ENCODE results near the gene TTC38.

The TTC38 gene

GRCh38 chr22:46280063-46280817, 12.4 kb downstream of the TTC38 start:
- DNase-seq = no peak

DNA sequence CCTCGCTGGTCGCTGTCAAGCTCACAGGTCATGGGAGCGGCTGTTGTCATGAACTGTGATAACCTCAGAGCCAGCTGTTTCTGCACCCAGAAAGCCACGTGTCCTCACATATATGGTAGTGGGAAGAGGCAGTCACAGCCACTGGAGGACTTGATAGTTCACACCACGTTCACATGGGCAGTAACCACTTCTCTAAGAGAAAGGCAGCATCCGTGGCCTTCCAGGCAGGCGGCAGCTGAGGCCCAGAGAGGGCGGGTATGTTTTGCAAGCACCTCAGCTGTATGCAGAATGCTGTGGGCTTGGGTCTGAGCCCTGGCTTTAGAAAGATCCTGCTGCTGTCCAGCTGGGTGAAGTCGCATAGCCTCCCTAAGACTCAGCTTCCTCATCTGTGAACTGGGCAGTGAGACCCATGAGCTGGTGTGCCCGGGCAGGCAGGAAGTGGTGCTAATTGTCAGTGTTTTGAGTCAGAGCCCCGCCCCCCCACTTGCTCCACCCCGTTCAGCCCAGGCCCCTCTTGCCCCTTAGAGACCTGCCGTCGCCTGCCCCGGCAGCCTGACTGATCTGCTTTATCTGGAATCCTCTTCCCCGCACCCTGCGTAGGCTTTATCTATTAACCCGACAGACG, 13.3 kb downstream of the TTC38 start:
- DNase-seq = no peak

- DNase-seq = no peak
Observed at GRCh38 chr22:46281866-46282678, 14.3 kb downstream of the TTC38 start.

GRCh38 chr22:46286006-46286405, 18.2 kb downstream of the TTC38 start:
- no peak for DNase-seq

- no peak for DNase-seq
Observed at GRCh38 chr22:46286941-46287872, 19.4 kb downstream of the TTC38 start.

- DNase-seq = no peak
Observed at GRCh38 chr22:46287873-46288751, 20.3 kb downstream of the TTC38 start.

DNA sequence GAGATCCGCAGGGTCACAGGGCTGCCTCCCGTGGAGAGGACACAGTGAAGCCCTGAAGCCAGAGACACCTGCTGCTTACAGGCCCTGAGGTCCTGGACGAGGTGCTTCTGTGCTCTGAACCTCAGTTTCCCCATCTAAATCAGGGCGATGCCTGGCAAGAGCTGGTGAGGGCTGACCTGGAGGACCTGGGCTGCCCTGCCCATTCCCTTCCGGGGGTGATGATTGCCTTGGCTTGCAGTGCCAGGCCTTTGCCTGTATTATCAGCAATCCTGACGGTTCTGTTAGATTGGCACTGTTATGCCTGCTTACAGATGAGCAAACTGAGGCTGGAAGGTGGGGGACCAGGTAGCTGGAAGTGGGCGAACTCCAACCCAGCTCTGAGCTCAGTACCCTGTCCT, 21.0 kb downstream of the TTC38 start:
- DNase-seq = no peak

DNA sequence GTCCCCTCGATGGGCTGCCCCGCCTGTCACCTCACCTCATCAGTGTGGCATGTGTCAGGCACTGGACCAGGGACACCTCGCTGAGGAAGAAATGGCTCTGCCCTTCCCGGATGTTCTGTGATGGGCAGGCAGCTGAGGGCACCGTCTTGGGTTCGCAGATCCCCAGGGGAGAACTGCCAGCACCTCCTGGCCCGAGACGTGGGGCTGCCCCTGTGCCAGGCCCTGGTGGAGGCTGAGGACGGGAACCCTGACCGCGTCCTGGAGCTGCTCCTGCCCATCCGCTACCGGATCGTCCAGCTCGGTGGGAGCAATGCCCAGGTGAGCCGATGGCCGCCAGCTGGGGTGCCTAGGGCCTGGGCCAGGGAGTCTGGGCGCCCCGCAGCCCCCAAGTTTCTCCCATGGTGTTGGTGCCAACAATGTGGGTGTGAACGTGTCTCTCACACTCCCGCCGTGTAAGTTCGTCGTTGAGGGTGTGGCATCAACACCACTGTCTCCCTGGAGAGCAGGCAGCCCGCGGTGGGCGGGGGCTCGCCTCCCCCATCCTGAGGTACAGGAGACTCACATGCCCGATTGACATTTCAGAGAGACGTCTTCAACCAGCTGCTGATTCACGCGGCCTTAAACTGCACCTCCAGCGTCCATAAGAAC, 21.6 kb downstream of the TTC38 start:
- DNase-seq = no peak

- peak; percentile 6 for DNase-seq
Observed at GRCh38 chr22:46290121-46290842, 22.5 kb downstream of the TTC38 start.

GRCh38 chr22:46290843-46291785, 23.3 kb downstream of the TTC38 start:
- no peak for DNase-seq

GRCh38 chr22:46292173-46292572, 24.4 kb downstream of the TTC38 start:
- DNase-seq = no peak

DNA sequence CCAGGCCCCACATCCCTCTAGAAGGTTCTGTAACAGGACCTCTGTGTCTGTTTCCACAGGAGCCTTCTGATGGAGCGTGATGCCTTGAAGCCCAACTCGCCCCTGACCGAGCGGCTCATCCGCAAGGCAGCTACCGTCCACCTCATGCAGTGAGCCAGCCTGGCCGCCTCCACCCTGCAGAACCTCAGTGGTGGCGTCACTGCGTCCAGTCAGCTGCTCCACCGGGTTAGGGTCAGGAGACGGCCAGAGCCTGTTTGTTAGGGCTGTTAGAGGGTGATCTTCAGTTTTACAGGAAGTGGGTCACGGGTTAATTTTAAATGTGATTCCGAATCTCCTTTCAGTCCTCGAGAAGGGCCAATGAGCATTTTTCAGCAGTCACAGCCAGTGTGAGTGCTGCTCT, 24.9 kb downstream of the TTC38 start:
- peak; percentile 88 for DNase-seq

- DNase-seq = peak; percentile 13
Observed at GRCh38 chr22:46293577-46294260, 25.9 kb downstream of the TTC38 start.

DNA sequence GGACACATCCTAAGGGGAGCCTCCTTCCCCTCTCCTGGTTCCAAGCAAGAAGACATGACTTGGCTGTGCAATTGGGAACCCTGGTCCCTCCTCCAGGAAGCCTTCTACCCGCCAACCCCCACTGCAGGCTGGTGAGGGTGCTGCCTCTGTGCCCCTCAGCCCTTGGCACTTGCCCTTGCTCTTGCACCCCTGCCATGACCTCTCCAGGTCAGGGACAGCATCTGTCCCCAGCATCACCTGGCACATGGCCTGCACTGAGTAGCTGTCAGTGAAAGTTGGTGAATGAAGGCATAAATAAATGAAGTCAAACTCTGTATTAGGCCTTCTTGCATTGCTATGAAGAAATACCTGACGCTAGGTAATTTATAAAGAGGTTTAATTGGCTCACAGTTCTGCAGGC, 27.0 kb downstream of the TTC38 start:
- no peak for DNase-seq

GRCh38 chr22:46295277-46295971, 27.6 kb downstream of the TTC38 start:
- no peak for DNase-seq

DNA sequence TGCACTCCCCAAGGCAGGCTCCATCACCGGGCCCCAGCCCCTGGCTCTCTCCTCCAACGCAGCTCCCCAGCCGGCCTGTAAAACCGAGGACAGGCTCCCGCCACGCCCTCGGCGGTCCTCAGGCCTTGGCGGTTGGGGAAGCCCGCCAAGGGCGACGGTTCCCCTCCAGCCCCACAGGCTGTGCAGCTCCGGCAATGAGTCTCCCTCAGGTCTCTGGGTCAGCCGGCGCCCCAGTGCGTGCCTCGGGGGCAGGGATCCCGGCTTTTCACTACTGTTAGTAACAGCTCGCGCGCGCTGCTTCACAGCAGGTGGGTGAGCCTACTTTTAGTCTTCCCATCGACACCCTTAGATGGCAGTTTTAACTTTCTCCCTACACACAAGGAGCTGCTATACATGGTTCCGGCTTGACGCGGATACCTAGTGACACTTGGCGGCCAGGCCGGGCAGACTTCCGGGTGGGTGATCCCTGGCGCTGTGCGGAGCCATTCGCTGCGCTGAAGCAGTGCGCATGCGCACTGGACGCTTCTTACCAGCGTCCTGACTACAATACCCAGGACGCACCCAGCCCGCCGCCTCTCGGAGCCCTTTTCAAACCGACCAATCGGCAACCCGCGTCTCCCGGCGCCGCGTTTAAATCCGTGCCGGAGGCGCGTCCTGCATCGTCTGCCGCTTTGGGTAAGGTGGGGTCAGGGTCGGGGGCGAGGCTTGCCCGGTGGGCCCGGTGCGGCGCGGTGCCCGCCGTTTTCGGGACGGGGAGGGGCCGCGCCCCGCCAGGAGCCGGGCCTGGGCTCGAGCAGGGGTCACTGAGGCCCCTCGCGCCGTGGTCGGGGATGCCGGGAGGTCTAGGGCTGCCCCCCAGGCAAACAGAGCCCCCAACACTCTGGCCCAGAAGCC, 28.7 kb downstream of the TTC38 start, which contains the start of gene GTSE1:
GTSE1 (plus strand) TSS at position 614 of the 894 bp plus-strand sequence. CDS start 531 bp downstream, outside the sequence.
- peak; percentile 88 for DNase-seq
